DOHH2 (cell line): ENCODE measurements around the gene RAB26.

Source experiments
- H3F3A ChIP-seq: fragments of 200-600 bp; sonication (generic), shearing (Covaris generic); 2 replicates; pipeline ENCODE4 v1.6.0; 2016; ENCODE audit warnings: antibody characterized with exemption, mild to moderate bottlenecking; ENCODE audit not compliant: control insufficient read depth, insufficient read depth
- H3K27ac ChIP-seq: fragments of 200-600 bp; sonication (generic); 2 replicates; pipeline ENCODE4 v1.5.1; 2014; ENCODE audit warnings: low read depth, mild to moderate bottlenecking, low read length, moderate library complexity
- H3K27me3 ChIP-seq: fragments of 200-600 bp; sonication (generic); 2 replicates; pipeline ENCODE4 v1.6.1; 2014; ENCODE audit warnings: mild to moderate bottlenecking, low read length, mixed read lengths; ENCODE audit not compliant: control insufficient read depth
- H3K36me3 ChIP-seq: fragments of 200-600 bp; sonication (generic); 2 replicates; pipeline ENCODE4 v1.6.1; 2014; ENCODE audit warnings: mild to moderate bottlenecking, low read length, moderate library complexity, mixed read lengths; ENCODE audit not compliant: control insufficient read depth
- H3K4me1 ChIP-seq: fragments of 200-600 bp; sonication (generic); 2 replicates; pipeline ENCODE4 v1.6.1; 2014; ENCODE audit warnings: mild to moderate bottlenecking, low read length, mixed read lengths; ENCODE audit not compliant: control insufficient read depth
- H3K4me2 ChIP-seq: fragments of 200-600 bp; sonication (generic); 2 replicates; pipeline ENCODE4 v1.6.0; 2014; ENCODE audit warnings: mild to moderate bottlenecking, low read length, moderate library complexity
- H3K4me3 ChIP-seq: fragments of 200-600 bp; sonication (generic); 2 replicates; pipeline ENCODE4 v1.5.1; 2014; ENCODE audit warnings: mild to moderate bottlenecking, low read length, mixed read lengths
- H3K79me2 ChIP-seq: fragments of 200-600 bp; sonication (generic); 2 replicates; pipeline ENCODE4 v1.6.1; 2014; ENCODE audit warnings: mild to moderate bottlenecking, low read length, mixed read lengths; ENCODE audit not compliant: control insufficient read depth
- H3K9me2 ChIP-seq: fragments of 200-600 bp; sonication (generic); replicated peaks from 2 replicates; pipeline ENCODE4 v1.6.1; 2014; ENCODE audit warnings: mild to moderate bottlenecking, low read length, mixed read lengths; ENCODE audit not compliant: control insufficient read depth
- H3K9me3 ChIP-seq: fragments of 200-600 bp; sonication (generic); 2 replicates; pipeline ENCODE4 v1.6.1; 2014; ENCODE audit warnings: antibody characterized with exemption, low read length, mixed read lengths; ENCODE audit not compliant: control insufficient read depth, insufficient read depth
- H4K20me1 ChIP-seq: fragments of 200-600 bp; sonication (generic); 2 replicates; pipeline ENCODE4 v1.6.0; 2014; ENCODE audit warnings: low read depth, mild to moderate bottlenecking, antibody characterized with exemption, low read length, moderate library complexity; ENCODE audit not compliant: control insufficient read depth, insufficient read depth
- CTCF ChIP-seq: fragments of 200-600 bp; sonication (generic); IDR thresholded peaks from one replicate; pipeline ENCODE4 v1.5.1; 2014; ENCODE audit warnings: antibody characterized with exemption, mild to moderate bottlenecking, low read depth, low read length; ENCODE audit not compliant: poor library complexity, severe bottlenecking
- EZH2phosphoT487 ChIP-seq: fragments of 200-600 bp; sonication (generic); IDR thresholded peaks from 2 replicates; pipeline ENCODE4 v1.6.1; 2017; ENCODE audit warnings: borderline replicate concordance, mild to moderate bottlenecking, antibody characterized with exemption, low read length, moderate library complexity, mixed read lengths

Gene RAB26

GRCh38 chr16:2162676-2163118 is 14.3 kb downstream of the RAB26 start:
- TF ChIP-seq EZH2phosphoT487 = no peak
- TF ChIP-seq CTCF = no peak
- Histone ChIP-seq H3K27me3 (no peaks in the 10 kb centered on the region), H3F3A (peaks cover 8% of the 10 kb centered on the region), H3K4me1 (peaks cover 33% of the 10 kb centered on the region), H3K27ac (no peak overlapping the region), H3K9me3 (peaks cover 17% of the 10 kb centered on the region; the same call in 1 of the 2 replicates), H3K4me3 (no peak overlapping the region), H4K20me1 (no peaks in the 10 kb centered on the region; the same call in 1 of the 2 replicates), H3K4me2 (no peak overlapping the region), H3K79me2 (peaks cover 78% of the 10 kb centered on the region), H3K36me3 (peaks cover 64% of the 10 kb centered on the region), H3K9me2 (no peaks in the 10 kb centered on the region)

GRCh38 chr16:2163211-2163881 is 14.9 kb downstream of the RAB26 start:
- Histone ChIP-seq H3K4me2 (no peak overlapping the region), H3K27me3 (no peaks in the 10 kb centered on the region), H3K4me3 (no peak overlapping the region), H3K4me1 (peaks cover 27% of the 10 kb centered on the region), H3K36me3 (peaks cover 65% of the 10 kb centered on the region), H3K9me2 (no peaks in the 10 kb centered on the region), H3F3A (peaks cover 8% of the 10 kb centered on the region), H3K27ac (no peak overlapping the region), H4K20me1 (no peaks in the 10 kb centered on the region), H3K79me2 (peaks cover 72% of the 10 kb centered on the region), H3K9me3 (peaks cover 17% of the 10 kb centered on the region; the same call in 1 of the 2 replicates)
- TF ChIP-seq CTCF (no peak), EZH2phosphoT487 (no peak)

GRCh38 chr16:2165861-2166260 is 17.4 kb downstream of the RAB26 start:
- Histone ChIP-seq H3K27ac (no peak overlapping the region), H3K27me3 (no peaks in the 10 kb centered on the region), H3K4me3 (no peak overlapping the region), H4K20me1 (no peaks in the 10 kb centered on the region), H3K9me3 (peaks cover 17% of the 10 kb centered on the region; the same call in 1 of the 2 replicates), H3K4me1 (peaks cover 3% of the 10 kb centered on the region), H3K79me2 (peaks cover 47% of the 10 kb centered on the region), H3K4me2 (no peak overlapping the region), H3F3A (peaks cover 8% of the 10 kb centered on the region), H3K9me2 (no peaks in the 10 kb centered on the region), H3K36me3 (peaks cover 69% of the 10 kb centered on the region)
- no peak for TF ChIP-seq CTCF
- TF ChIP-seq EZH2phosphoT487 = no peak
